Measurements from ENCODE around the gene DMD. TPM values are rescaled to one million over a fixed set of nuclear protein-coding genes. Genes with fewer than 3 reads are reported as not detected.

Gene DMD
- total RNA-seq, 1 donor from 2014 or later = 1.7 TPM

DNA sequence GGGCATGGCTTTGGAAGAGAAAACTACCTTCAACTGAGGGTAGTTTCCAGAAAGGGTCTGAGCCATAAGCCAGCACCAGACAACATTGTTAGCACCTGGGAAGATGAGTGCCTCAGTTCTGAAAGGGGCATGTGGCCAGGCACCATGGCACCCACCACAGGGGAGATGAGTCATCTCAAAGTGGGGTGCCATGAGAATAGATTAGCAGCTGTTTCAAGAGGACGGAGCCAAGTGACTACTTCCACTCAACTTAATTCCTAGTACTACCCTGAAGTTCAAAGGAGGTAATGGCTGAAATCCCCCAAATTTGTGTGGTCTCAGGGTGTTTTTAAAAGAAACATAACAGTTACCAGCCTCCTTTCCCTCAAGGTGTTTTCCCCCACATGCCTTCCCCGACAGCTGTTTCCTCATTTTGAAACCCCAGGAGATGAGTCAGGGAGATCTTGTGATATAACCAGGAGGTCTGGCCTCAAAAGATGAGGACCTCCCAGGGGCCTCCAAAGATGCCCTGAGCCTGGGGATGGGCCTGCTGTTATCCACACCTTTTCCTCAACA is 2111.7 kb downstream of the DMD start:
- H3K27me3 Mint-ChIP-seq (ENCODE audit: unreplicated experiment) = peaks cover 1% of the 10 kb centered on the region
- no peak overlapping the region for H3K27ac Mint-ChIP-seq (ENCODE audit: unreplicated experiment)
- TF ChIP-seq, protein P1, sequence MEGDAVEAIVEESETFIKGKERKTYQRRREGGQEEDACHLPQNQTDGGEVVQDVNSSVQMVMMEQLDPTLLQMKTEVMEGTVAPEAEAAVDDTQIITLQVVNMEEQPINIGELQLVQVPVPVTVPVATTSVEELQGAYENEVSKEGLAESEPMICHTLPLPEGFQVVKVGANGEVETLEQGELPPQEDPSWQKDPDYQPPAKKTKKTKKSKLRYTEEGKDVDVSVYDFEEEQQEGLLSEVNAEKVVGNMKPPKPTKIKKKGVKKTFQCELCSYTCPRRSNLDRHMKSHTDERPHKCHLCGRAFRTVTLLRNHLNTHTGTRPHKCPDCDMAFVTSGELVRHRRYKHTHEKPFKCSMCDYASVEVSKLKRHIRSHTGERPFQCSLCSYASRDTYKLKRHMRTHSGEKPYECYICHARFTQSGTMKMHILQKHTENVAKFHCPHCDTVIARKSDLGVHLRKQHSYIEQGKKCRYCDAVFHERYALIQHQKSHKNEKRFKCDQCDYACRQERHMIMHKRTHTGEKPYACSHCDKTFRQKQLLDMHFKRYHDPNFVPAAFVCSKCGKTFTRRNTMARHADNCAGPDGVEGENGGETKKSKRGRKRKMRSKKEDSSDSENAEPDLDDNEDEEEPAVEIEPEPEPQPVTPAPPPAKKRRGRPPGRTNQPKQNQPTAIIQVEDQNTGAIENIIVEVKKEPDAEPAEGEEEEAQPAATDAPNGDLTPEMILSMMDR (IDR thresholded peaks at IDR 0.05; ENCODE audit: partially characterized antibody, unreplicated experiment) = no peak
- H3K36me3 Mint-ChIP-seq (ENCODE audit: unreplicated experiment) = no peaks in the 10 kb centered on the region
- H3K4me3 Mint-ChIP-seq (ENCODE audit: unreplicated experiment) = no peak overlapping the region
- DNase-seq = no peak
- H3K4me1 Mint-ChIP-seq (ENCODE audit: low read depth, unreplicated experiment) = no peaks in the 10 kb centered on the region
- H3K9me3 Mint-ChIP-seq (ENCODE audit: unreplicated experiment) = no peaks in the 10 kb centered on the region

DNA sequence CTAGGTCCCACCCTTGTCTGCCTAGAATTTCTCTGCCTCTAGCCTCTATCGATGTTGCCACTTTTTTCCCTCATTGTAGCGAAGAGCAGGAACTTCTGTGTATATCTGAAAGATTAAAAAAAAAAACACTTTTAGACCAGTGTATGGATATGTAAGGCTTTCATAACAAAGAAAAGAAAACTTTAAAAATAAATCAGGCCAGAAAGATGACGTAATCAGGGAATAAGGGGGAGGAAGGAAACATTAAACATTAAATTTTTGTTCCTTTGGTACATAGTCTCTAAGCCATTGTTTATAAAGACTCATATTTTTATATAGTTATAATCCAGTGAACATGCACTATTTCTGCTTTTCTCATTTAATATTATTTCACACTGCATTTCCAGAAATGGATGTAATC is 2113.3 kb downstream of the DMD start:
- H3K27me3 Mint-ChIP-seq (ENCODE audit: unreplicated experiment) = peaks cover 1% of the 10 kb centered on the region
- H3K27ac Mint-ChIP-seq (ENCODE audit: unreplicated experiment) = no peak overlapping the region
- H3K4me1 Mint-ChIP-seq (ENCODE audit: low read depth, unreplicated experiment) = no peaks in the 10 kb centered on the region
- no peak overlapping the region for H3K4me3 Mint-ChIP-seq (ENCODE audit: unreplicated experiment)
- DNase-seq = no peak
- TF ChIP-seq, protein P1 (IDR thresholded peaks at IDR 0.05; ENCODE audit: partially characterized antibody, unreplicated experiment) = no peak
- no peaks in the 10 kb centered on the region for H3K9me3 Mint-ChIP-seq (ENCODE audit: unreplicated experiment)
- H3K36me3 Mint-ChIP-seq (ENCODE audit: unreplicated experiment) = no peaks in the 10 kb centered on the region

DNA sequence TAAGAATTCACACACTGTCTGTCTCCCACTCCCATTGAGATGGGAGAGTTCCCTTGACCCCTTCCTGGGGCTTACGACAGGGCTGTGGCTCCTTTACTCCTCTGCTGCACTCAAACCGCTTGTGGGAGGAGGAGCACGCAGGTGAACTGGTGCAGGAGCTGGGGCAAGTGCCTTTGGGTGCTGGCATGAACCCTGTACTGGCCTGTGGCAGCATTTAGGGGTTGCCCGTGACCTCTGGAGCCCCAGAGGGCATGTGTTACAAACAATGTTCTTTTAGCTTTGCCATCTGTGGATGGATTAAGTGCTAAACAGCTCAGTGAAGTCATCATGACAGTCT is 2117.7 kb downstream of the DMD start:
- Mint-ChIP-seq H3K27me3 (ENCODE audit: unreplicated experiment) (peaks cover 1% of the 10 kb centered on the region), H3K27ac (ENCODE audit: unreplicated experiment) (no peak overlapping the region), H3K4me1 (ENCODE audit: low read depth, unreplicated experiment) (no peaks in the 10 kb centered on the region), H3K4me3 (ENCODE audit: unreplicated experiment) (no peak overlapping the region), H3K36me3 (ENCODE audit: unreplicated experiment) (no peaks in the 10 kb centered on the region), H3K9me3 (ENCODE audit: unreplicated experiment) (no peaks in the 10 kb centered on the region)
- no peak for DNase-seq
- TF ChIP-seq, protein P1 (IDR thresholded peaks at IDR 0.05; ENCODE audit: partially characterized antibody, unreplicated experiment) = no peak

DNA sequence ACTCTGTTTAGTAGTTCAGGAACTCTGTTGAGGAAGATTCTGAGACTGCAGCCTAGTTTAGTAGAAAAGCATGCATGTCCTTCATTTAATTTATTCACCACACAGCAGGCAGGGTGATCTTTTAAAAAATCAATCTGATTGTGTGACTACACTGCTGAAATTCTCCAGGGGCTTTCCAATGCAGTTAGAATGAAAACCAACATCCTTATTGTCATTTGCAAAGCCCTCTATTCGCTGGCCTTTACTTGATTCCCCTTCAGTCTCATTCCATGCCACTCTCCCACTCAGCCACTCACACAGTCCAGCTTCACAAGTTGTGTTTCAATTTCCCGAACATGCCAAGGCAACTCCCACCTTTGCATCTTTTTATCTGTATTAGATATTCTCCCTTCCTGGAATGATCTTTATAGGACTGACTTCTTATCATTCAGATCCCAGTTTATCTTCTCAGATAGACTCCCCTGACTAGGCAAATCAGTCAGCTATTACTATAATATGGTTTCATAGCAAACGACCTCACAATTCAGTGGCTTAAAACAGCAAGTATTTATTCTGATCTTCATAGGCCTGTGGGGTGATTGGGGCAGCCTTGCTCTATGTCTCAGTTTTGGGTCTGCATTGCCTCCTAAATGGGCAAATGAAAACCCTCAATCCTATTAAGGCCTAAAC is 2118.2 kb downstream of the DMD start:
- DNase-seq = no peak
- H3K27ac Mint-ChIP-seq (ENCODE audit: unreplicated experiment) = no peak overlapping the region
- H3K4me3 Mint-ChIP-seq (ENCODE audit: unreplicated experiment) = no peak overlapping the region
- peaks cover 1% of the 10 kb centered on the region for H3K27me3 Mint-ChIP-seq (ENCODE audit: unreplicated experiment)
- no peaks in the 10 kb centered on the region for H3K36me3 Mint-ChIP-seq (ENCODE audit: unreplicated experiment)
- no peaks in the 10 kb centered on the region for H3K4me1 Mint-ChIP-seq (ENCODE audit: low read depth, unreplicated experiment)
- no peaks in the 10 kb centered on the region for H3K9me3 Mint-ChIP-seq (ENCODE audit: unreplicated experiment)
- TF ChIP-seq, protein P1 (IDR thresholded peaks at IDR 0.05; ENCODE audit: partially characterized antibody, unreplicated experiment) = no peak

DNA sequence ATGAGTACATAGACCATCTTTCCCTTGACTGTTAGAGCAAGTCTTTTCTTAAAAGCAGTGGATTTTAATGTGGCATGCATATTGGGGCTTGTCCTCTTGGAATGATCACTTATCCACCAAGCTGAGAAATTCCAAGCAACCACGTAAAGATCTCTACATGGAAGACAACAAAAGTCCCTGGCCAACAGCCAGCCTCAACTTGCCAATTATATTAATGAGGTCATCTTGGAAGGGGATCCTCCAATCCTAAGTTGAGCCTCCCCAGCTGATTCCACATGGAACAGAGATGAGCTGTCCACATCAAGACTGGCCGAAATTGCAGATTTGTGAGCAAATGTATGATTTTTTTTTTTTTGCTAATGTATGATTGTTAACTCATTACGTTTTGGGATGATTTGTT is 2118.9 kb downstream of the DMD start:
- TF ChIP-seq, protein P1 (IDR thresholded peaks at IDR 0.05; ENCODE audit: partially characterized antibody, unreplicated experiment) = no peak
- Mint-ChIP-seq H3K36me3 (ENCODE audit: unreplicated experiment) (no peaks in the 10 kb centered on the region), H3K27ac (ENCODE audit: unreplicated experiment) (no peak overlapping the region), H3K9me3 (ENCODE audit: unreplicated experiment) (no peaks in the 10 kb centered on the region), H3K4me3 (ENCODE audit: unreplicated experiment) (no peak overlapping the region), H3K27me3 (ENCODE audit: unreplicated experiment) (no peaks in the 10 kb centered on the region), H3K4me1 (ENCODE audit: low read depth, unreplicated experiment) (no peaks in the 10 kb centered on the region)
- DNase-seq = no peak
